IMR-90 (cell line): Measurements from ENCODE around the gene DHX38. TPM values are rescaled to one million over a fixed set of nuclear protein-coding genes. Genes with fewer than 3 reads are reported as not detected.
"Not testable (repeated sequence)": the region's sequence is repeated elsewhere in the genome, so short reads cannot be mapped to it uniquely, and the experiment has no call there.

Experiments
- ATAC-seq: fragments of 200-7000 bp; cut with Tn5 transposase; 2 replicates; pipeline ENCODE4 v1.9.1; 2020; ENCODE audit warnings: low read depth, mild to moderate bottlenecking, moderate library complexity
- BruUV-seq: library from RNA; stranded (reverse); fragments of 400-500 nt; replicated peaks from 2 replicates; lab custom pipeline; 2021; lab: Mats Ljungman, UMichigan
- CTCF ChIA-PET: fragments of 300-600 bp; formaldehyde crosslinking; extraction: SDS; loops from one replicate; lab custom pipeline; 2021; ENCODE audit warnings: antibody characterized with exemption; lab: Yijun Ruan, JAX
- POLR2A ChIA-PET: fragments of 300-600 bp; sonication (Branson Sonifier 250); formaldehyde crosslinking; loops from one replicate; lab custom pipeline; 2022; ENCODE audit warnings: antibody characterized with exemption; ENCODE audit not compliant: unreplicated experiment; lab: Charles Lee
- DNase-seq: peaks from one replicate; pipeline ENCODE4 v3.0.0; 2013
- H2AFZ ChIP-seq: replicated peaks from 2 replicates; pipeline ENCODE3; 2013; ENCODE audit warnings: low read length, mild to moderate bottlenecking; ENCODE audit not compliant: poor library complexity
- H2AK5ac ChIP-seq: 2 replicates; pipeline ENCODE4 v1.6.1; 2013; ENCODE audit warnings: low read depth, low read length, inconsistent platforms
- H2AK9ac ChIP-seq: replicated peaks from 2 replicates; pipeline ENCODE3; 2013; ENCODE audit warnings: mild to moderate bottlenecking, low read depth, low read length, moderate library complexity; ENCODE audit not compliant: poor library complexity
- H2BK120ac ChIP-seq: 2 replicates; pipeline ENCODE4 v1.6.1; 2013; ENCODE audit warnings: low read depth, low read length, inconsistent platforms
- H2BK15ac ChIP-seq: 3 replicates; pipeline ENCODE4 v1.6.1; 2013; ENCODE audit warnings: low read depth, low read length, inconsistent platforms
- H2BK20ac ChIP-seq: 2 replicates; pipeline ENCODE4 v1.6.1; 2013; ENCODE audit warnings: low read depth, mild to moderate bottlenecking, inconsistent platforms, low read length, moderate library complexity
- H2BK5ac ChIP-seq: 2 replicates; pipeline ENCODE4 v1.6.1; 2013; ENCODE audit warnings: mild to moderate bottlenecking, low read depth, low read length, inconsistent platforms; ENCODE audit not compliant: poor library complexity, severe bottlenecking
- H3K14ac ChIP-seq: replicated peaks from 2 replicates; pipeline ENCODE4 v1.6.1; 2013; ENCODE audit warnings: low read depth, low read length, inconsistent platforms
- H3K18ac ChIP-seq: 2 replicates; pipeline ENCODE4 v1.6.1; 2013; ENCODE audit warnings: low read depth, low read length, control low read depth
- H3K23ac ChIP-seq: 2 replicates; pipeline ENCODE4 v1.6.1; 2013; ENCODE audit warnings: low read depth, low read length, inconsistent platforms
- H3K27ac ChIP-seq: 2 replicates; pipeline ENCODE4 v1.5.1; 2013; ENCODE audit warnings: mild to moderate bottlenecking, control low read depth, low read length; ENCODE audit not compliant: insufficient read depth
- H3K27me3 ChIP-seq: 2 replicates; pipeline ENCODE4 v1.6.1; 2013; ENCODE audit warnings: low read length; ENCODE audit not compliant: control insufficient read depth, insufficient read depth
- H3K36me3 ChIP-seq: 2 replicates; pipeline ENCODE4 v1.6.1; 2013; ENCODE audit warnings: low read length, mixed read lengths; ENCODE audit not compliant: control insufficient read depth, insufficient read depth
- H3K4ac ChIP-seq: 2 replicates; pipeline ENCODE4 v1.6.1; 2013; ENCODE audit warnings: low read depth, low read length, inconsistent platforms
- H3K4me1 ChIP-seq: 2 replicates; pipeline ENCODE4 v1.6.1; 2013; ENCODE audit warnings: low read length, mixed read lengths; ENCODE audit not compliant: control insufficient read depth, insufficient read depth
- H3K4me2 ChIP-seq: 2 replicates; pipeline ENCODE4 v1.6.1; 2013; ENCODE audit warnings: low read depth, mild to moderate bottlenecking, control low read depth, low read length, moderate library complexity
- H3K4me3 ChIP-seq: 2 replicates; pipeline ENCODE4 v1.5.1; 2013; ENCODE audit warnings: low read depth, mild to moderate bottlenecking, control low read depth, low read length, moderate library complexity; ENCODE audit not compliant: insufficient read depth
- H3K56ac ChIP-seq: 2 replicates; pipeline ENCODE4 v1.6.1; 2013; ENCODE audit warnings: low read length, inconsistent platforms; ENCODE audit not compliant: insufficient read depth; ENCODE audit errors: extremely low read depth
- H3K79me1 ChIP-seq, 2 experiments: 2 replicates each; pipeline ENCODE4 v1.6.1; 2013; ENCODE audit warnings: low read length in 2 of 2, inconsistent platforms in 1 of 2, low read depth in 1 of 2
- H3K9ac ChIP-seq: 2 replicates; pipeline ENCODE4 v1.6.1; 2013; ENCODE audit warnings: low read depth, low read length, control low read depth
- H3K9me1 ChIP-seq: 2 replicates; pipeline ENCODE4 v1.6.1; 2013; ENCODE audit warnings: low read length, inconsistent platforms; ENCODE audit not compliant: insufficient read depth
- H3K9me3 ChIP-seq: 2 replicates; pipeline ENCODE4 v1.6.1; 2013; ENCODE audit warnings: low read length; ENCODE audit not compliant: control insufficient read depth, insufficient read depth
- H4K20me1 ChIP-seq: 2 replicates; pipeline ENCODE4 v1.6.1; 2013; ENCODE audit warnings: low read length, inconsistent platforms; ENCODE audit not compliant: insufficient read depth
- H4K5ac ChIP-seq: 2 replicates; pipeline ENCODE4 v1.6.1; 2013; ENCODE audit warnings: mild to moderate bottlenecking, low read depth, low read length, control low read depth
- H4K8ac ChIP-seq, 2 experiments: 2 replicates each; pipeline ENCODE4 v1.6.1; 2013; ENCODE audit warnings: low read depth in 2 of 2, low read length in 2 of 2, control low read depth in 1 of 2, inconsistent platforms in 1 of 2
- H4K91ac ChIP-seq: 2 replicates; pipeline ENCODE4 v1.6.1; 2013; ENCODE audit warnings: low read depth, low read length, inconsistent platforms; ENCODE audit not compliant: insufficient read depth
- WGBS, 2 experiments: methylation state at CpG; one replicate each; pipeline versions ENCODE4 v1.1.5 to v1.1.7; 2013; ENCODE audit warnings: missing lambda C conversion rate in 2 of 2; ENCODE audit not compliant: insufficient read length in 1 of 2; ENCODE audit errors: extremely low coverage in 2 of 2; 5-methylcytosine and 5-hydroxymethylcytosine counted together
- dilution Hi-C: fragments of 300-500 bp; cut with HindIII; formaldehyde crosslinking; loops from one replicate; pipeline ENCODE4 v1.14.3; 2018; ENCODE audit warnings: low sequenced_read_pairs; ENCODE audit not compliant: unreplicated experiment
- in situ Hi-C: fragments of 300-500 bp; cut with MboI; formaldehyde crosslinking; loops from 3 replicates; pipeline ENCODE4 v1.14.3; 2019; ENCODE audit warnings: low sequenced_read_pairs, inconsistent platforms, mixed read lengths
- intact Hi-C: fragments of 100-400 bp; cut with micrococcal nuclease; formaldehyde crosslinking; loops from 2 replicates; pipeline ENCODE4 v1.10.0; 2022
- polyA plus RNA-seq, 3 experiments: library from polyadenylated mRNA; depleted of rRNA; stranded (reverse); fragments of >200 nt; gene quantifications; 2 replicates each; pipeline ENCODE4 v1.2.3, GENCODE V29; 2012; ENCODE audit warnings: low replicate concordance in 1 of 3
- total RNA-seq: library from RNA; depleted of rRNA; stranded (reverse); fragments of >200 nt; gene quantifications from 2 replicates; pipeline ENCODE4 v1.2.3, GENCODE V29; 2012

The DHX38 gene
- total and polyA plus RNA-seq, 2 of the 4 experiments (the other 2 are of a cell fraction), result 45.4 to 49.6 TPM

GRCh38 chr16:72059060-72059459, 34.6 kb upstream of the DHX38 start:
- H3K56ac ChIP-seq, BruUV-seq, in situ Hi-C loops, H3K27me3 ChIP-seq, H3K18ac ChIP-seq, H2BK5ac ChIP-seq, H3K27ac ChIP-seq, intact Hi-C loops, H4K91ac ChIP-seq, POLR2A ChIA-PET, H3K23ac ChIP-seq, ATAC-seq, H2AK9ac ChIP-seq, H3K14ac ChIP-seq, H3K4me3 ChIP-seq, H3K9me3 ChIP-seq, CTCF ChIA-PET, H2AK5ac ChIP-seq, H2BK20ac ChIP-seq, dilution Hi-C loops, DNase-seq, H4K20me1 ChIP-seq, H4K5ac ChIP-seq, H2BK15ac ChIP-seq, H3K9ac ChIP-seq, H3K79me1 ChIP-seq, H3K4me1 ChIP-seq, H3K36me3 ChIP-seq, H4K8ac ChIP-seq, H2AFZ ChIP-seq, H3K4me2 ChIP-seq, H3K4ac ChIP-seq, H2BK120ac ChIP-seq, H3K9me1 ChIP-seq: not testable (repeated sequence)
- no CpG with 5 or more reads among the region's 7 CpGs for WGBS, 2 experiments
